GM06990 (cell line): ENCODE results near the gene LYSMD2.

Experiments
- DNase-seq: peaks from one replicate; pipeline ENCODE4 v3.0.0-alpha.2; 2011; ENCODE audit not compliant: insufficient read length; ENCODE audit errors: extremely low read depth
- H3K27me3 ChIP-seq: replicated peaks from 2 replicates; pipeline ENCODE4 v1.6.0; 2011; ENCODE audit warnings: low read length; ENCODE audit not compliant: control insufficient read depth, insufficient read depth
- H3K36me3 ChIP-seq: 2 replicates; pipeline ENCODE4 v1.5.1; 2011; ENCODE audit warnings: low read length; ENCODE audit not compliant: control insufficient read depth, insufficient read depth
- H3K4me3 ChIP-seq: replicated peaks from 2 replicates; pipeline ENCODE4 v1.5.1; 2011; ENCODE audit warnings: low read depth, mild to moderate bottlenecking, control low read depth, low read length
- TF ChIP-seq, protein P1 (sequence below): IDR thresholded peaks from 2 replicates; pipeline ENCODE4 v1.5.1; 2011; ENCODE audit warnings: low read length, control low read depth, mild to moderate bottlenecking, inconsistent platforms; ENCODE audit not compliant: insufficient read depth, poor library complexity, severe bottlenecking

LYSMD2 gene

DNA sequence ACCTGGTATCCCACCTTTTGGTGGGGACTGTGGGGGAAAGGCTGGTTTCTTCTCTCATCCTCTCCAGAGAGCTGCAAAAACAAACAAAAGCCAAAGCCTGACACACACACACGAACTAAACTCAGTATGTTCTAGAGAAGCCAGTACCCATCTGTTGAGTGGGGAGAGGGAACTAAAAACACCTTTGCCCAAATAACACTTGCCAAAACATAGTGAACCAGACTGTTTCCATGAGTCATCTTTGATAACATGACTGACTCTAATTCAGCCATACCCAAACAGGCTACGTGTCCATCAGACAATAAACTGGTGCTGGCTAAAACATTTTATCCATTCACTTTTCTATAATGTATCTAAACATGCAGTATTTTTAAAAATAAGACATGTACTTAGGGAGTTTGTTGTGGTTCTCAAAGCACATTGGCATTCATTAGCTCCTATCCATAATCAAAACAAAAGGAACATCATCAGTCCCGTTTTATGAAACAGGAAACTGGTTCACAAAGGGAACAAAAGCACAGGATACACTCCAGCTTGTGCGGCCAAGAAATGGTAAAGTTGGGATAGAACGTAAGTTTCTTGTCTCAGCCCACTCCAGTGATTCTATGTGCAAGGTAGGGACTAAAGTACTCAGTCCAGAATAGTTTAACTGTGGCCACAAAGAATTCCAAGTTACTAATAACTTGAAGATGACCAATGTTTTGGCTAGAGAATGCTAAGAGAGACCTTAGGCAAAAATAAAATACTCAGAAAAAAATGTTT is 16.1 kb downstream of the LYSMD2 start:
- TF ChIP-seq, protein P1, sequence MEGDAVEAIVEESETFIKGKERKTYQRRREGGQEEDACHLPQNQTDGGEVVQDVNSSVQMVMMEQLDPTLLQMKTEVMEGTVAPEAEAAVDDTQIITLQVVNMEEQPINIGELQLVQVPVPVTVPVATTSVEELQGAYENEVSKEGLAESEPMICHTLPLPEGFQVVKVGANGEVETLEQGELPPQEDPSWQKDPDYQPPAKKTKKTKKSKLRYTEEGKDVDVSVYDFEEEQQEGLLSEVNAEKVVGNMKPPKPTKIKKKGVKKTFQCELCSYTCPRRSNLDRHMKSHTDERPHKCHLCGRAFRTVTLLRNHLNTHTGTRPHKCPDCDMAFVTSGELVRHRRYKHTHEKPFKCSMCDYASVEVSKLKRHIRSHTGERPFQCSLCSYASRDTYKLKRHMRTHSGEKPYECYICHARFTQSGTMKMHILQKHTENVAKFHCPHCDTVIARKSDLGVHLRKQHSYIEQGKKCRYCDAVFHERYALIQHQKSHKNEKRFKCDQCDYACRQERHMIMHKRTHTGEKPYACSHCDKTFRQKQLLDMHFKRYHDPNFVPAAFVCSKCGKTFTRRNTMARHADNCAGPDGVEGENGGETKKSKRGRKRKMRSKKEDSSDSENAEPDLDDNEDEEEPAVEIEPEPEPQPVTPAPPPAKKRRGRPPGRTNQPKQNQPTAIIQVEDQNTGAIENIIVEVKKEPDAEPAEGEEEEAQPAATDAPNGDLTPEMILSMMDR: no peak
- Histone ChIP-seq H3K4me3 (no peak overlapping the region), H3K27me3 (no peaks in the 10 kb centered on the region), H3K36me3 (peaks cover 5% of the 10 kb centered on the region)
- DNase-seq: no peak

DNA sequence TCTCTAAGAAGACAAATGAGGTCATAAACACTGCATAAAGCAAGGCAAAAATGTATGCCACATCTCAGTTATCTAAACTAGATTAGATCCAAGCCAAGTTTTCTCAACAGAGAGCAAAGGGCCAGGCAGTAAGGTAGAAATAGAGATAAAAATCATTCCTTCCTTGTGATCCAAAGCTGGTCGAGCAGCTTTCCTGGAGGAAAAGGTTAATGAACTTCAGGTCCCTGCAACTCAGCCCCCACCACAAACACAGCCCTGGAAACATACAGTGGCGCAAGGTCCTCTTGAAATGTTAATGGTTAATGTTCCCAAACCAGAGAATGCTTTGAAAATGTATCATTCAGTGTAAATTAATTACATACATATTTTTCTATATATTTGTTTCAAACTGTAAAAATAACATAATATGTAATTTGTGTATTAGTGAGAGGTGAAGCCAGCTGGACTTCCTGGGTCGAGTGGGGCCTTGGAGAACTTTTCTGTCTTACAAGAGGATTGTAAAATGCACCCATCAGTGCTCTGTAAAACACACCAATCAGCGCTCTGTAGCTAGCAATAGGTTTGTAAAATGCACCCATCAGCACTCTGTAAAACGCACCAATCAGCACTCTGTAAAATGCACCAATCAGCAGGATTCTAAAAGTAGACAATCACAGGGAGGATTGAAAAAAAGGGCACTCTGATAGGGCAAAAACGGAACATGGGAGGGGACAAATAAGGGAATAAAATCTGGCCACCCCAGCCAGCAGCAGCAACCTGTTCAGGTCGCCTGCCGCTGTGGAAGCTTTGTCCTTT is 17.1 kb downstream of the LYSMD2 start:
- TF ChIP-seq, protein P1: no peak
- peaks cover 5% of the 10 kb centered on the region for H3K36me3 ChIP-seq
- no peak overlapping the region for H3K4me3 ChIP-seq
- DNase-seq: no peak
- H3K27me3 ChIP-seq: no peaks in the 10 kb centered on the region

DNA sequence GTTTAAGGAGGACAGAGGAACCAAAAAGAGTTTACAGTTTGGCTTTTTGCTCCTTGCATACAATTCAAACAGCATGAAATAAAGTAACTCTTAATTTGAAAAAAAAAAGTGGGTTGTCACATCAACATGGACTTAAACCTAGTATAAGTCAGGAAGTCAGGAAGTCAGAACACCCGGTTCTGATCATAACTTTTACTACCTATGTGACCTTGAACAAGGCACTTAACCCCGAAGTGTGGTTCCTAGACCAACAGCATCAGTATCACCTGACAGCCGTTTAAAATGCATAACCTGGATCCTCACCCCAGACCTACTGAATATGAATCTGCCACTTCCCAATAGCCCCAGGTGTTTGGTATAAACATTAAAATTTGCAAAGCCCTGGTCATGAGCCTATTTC is 18.7 kb downstream of the LYSMD2 start:
- Histone ChIP-seq H3K4me3 (no peak overlapping the region), H3K27me3 (no peaks in the 10 kb centered on the region), H3K36me3 (peaks cover 5% of the 10 kb centered on the region)
- DNase-seq: no peak
- TF ChIP-seq, protein P1: no peak

DNA sequence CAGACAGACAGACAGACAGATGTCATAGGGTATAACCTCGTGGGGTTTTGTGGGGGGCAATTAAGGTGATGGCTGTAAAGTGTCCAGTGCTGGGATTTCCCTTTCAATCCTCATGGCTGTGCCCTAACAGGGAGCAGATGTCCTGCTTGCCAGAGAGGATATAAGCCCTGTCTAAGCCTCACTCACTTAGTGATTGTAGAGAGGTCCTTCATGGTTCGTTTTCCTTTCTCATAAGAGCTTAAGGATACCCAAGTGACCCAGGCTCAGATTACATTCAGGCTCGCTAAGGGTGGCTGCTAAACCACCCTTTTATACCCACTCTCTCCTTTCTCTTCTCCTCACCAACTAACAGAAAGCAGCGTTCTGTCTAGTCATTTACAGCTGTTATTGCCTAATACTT is 19.2 kb downstream of the LYSMD2 start:
- DNase-seq: no peak
- peaks cover 5% of the 10 kb centered on the region for H3K36me3 ChIP-seq
- H3K4me3 ChIP-seq: no peak overlapping the region
- H3K27me3 ChIP-seq: no peaks in the 10 kb centered on the region
- TF ChIP-seq, protein P1: no peak

DNA sequence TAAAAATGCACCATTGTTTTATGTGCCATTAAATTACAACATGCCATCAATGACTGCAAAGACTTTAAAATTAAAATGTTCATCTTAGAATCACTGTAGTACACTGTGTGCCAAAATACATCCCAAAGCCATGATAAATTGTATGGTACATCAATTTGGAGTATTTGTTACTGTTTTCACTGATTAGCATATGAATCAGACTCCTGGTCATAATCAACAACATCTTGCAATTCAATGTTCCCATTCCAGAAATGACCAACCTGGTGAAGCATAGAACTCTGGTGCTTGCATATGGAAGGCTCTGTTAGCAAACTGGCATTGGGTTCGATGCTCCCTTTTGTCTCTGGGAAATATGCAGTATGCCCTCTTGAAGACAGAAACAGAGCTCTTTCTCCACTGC is 22.5 kb downstream of the LYSMD2 start:
- H3K4me3 ChIP-seq: no peak overlapping the region
- TF ChIP-seq, protein P1: no peak
- DNase-seq: no peak
- no peaks in the 10 kb centered on the region; the same call in 1 of the 2 replicates for H3K36me3 ChIP-seq
- H3K27me3 ChIP-seq: no peaks in the 10 kb centered on the region
